ENCODE data around the gene HOXB1. TPM values are rescaled to one million over a fixed set of nuclear protein-coding genes. Genes with fewer than 3 reads are reported as not detected.

The HOXB1 gene
- total and polyA plus RNA-seq, 2 of the 8 experiments (the other 6 are each of a cell fraction or from before 2014, with no cell fraction given): not detected

GRCh38 chr17:48547808-48548522 is 17.2 kb upstream of the HOXB1 start (continued):
- TF ChIP-seq ATF3 (IDR thresholded peaks at IDR 0.05; ENCODE audit: insufficient read depth, low read depth, low read length): no peak
- no peak for TF ChIP-seq FOSL1 (IDR thresholded peaks at IDR 0.05; ENCODE audit: insufficient read depth, low read depth, low read length)
- TF ChIP-seq BRCA1 (IDR thresholded peaks at IDR 0.05; ENCODE audit: low read depth, low read length): no peak
- TF ChIP-seq TCF12 (IDR thresholded peaks at IDR 0.05; ENCODE audit: low read depth, low read length): no peak
- TF ChIP-seq RNF2 (IDR thresholded peaks at IDR 0.05; ENCODE audit: borderline replicate concordance, low read depth, low read length, missing control alignments, poor library complexity, severe bottlenecking): peak; percentile 91
- TF ChIP-seq CHD2 (IDR thresholded peaks at IDR 0.05; ENCODE audit: low read length): no peak
- no peak for TF ChIP-seq RBBP5 (IDR thresholded peaks at IDR 0.05; ENCODE audit: borderline replicate concordance, low read depth, low read length)
- no peak for TF ChIP-seq KDM5A (IDR thresholded peaks at IDR 0.05; ENCODE audit: low read length)
- no peak for TF ChIP-seq NANOG (IDR thresholded peaks at IDR 0.05; ENCODE audit: insufficient read depth, low read depth, low read length, poor library complexity, severe bottlenecking)
- no peak for TF ChIP-seq HDAC6 (IDR thresholded peaks at IDR 0.05; ENCODE audit: low read depth, low read length)
- TF ChIP-seq CBX5 (IDR thresholded peaks at IDR 0.05; ENCODE audit: low read depth, low read length): no peak
- TF ChIP-seq SAP30 (IDR thresholded peaks at IDR 0.05; ENCODE audit: insufficient read depth, insufficient replicate concordance, low read length): no peak
- TF ChIP-seq NRF1 (IDR thresholded peaks at IDR 0.05; ENCODE audit: low read depth, low read length): no peak
- TF ChIP-seq USF2 (IDR thresholded peaks at IDR 0.05; ENCODE audit: low read length): peak; percentile 74
- TF ChIP-seq CEBPB (IDR thresholded peaks at IDR 0.05; ENCODE audit: low read depth, low read length): no peak
- TF ChIP-seq CBX8 (IDR thresholded peaks at IDR 0.05; ENCODE audit: borderline replicate concordance, low read depth, low read length): peak; percentile 92; the same call in 1 of the 2 replicates
- no peak for TF ChIP-seq SIN3A (conservative IDR thresholded peaks at IDR 0.05 in 1 of 2, IDR thresholded peaks at IDR 0.05 in 1 of 2; ENCODE audit: low read depth in 1 of 2, low read length in 2 of 2)
- TF ChIP-seq EZH2 (IDR thresholded peaks at IDR 0.05; ENCODE audit: low read depth, low read length, severe bottlenecking): peak; percentile 17
